ENCODE measurements around the gene HELZ. TPM values are rescaled to one million over a fixed set of nuclear protein-coding genes. Genes with fewer than 3 reads are reported as not detected.

The HELZ gene
- total and polyA plus RNA-seq, 2 donors (not counting 3 experiments of a cell fraction or from before 2014, with no cell fraction given): 8.0 to 47.3 TPM

GRCh38 chr17:67024736-67025135, 220.3 kb downstream of the HELZ start:
- no peak overlapping the region for H3K27ac ChIP-seq (ENCODE audit: insufficient read depth, low read depth, low read length)
- DNase-seq (ENCODE audit: low read depth, low spot score) (no peak), FAIRE-seq (no peak)
- no peaks in the 10 kb centered on the region for H4K20me1 ChIP-seq (replicated peaks; ENCODE audit: control insufficient read depth, extremely low read depth, insufficient read depth, low read length)
- H3K4me2 ChIP-seq (ENCODE audit: insufficient read depth, low read length): no peak overlapping the region
- H3K79me2 ChIP-seq (ENCODE audit: control insufficient read depth, insufficient read depth, low read length): no peaks in the 10 kb centered on the region
- H3K4me1 ChIP-seq (ENCODE audit: control insufficient read depth, extremely low read depth, insufficient read depth, low read length): no peaks in the 10 kb centered on the region
- no peak overlapping the region for H3K9ac ChIP-seq (replicated peaks; ENCODE audit: extremely low read depth, insufficient read depth, low read length)
- intact Hi-C loops (cut with micrococcal nuclease): no loop called here
- POLR2A ChIA-PET: no interaction called here
- H3K9me1 ChIP-seq (replicated peaks; ENCODE audit: control insufficient read depth, extremely low read depth, insufficient read depth, low read length): no peaks in the 10 kb centered on the region
- CTCF ChIA-PET: no interaction called here
- H3K27me3 ChIP-seq (ENCODE audit: control insufficient read depth in 2 of 2, insufficient read depth in 2 of 2, low read length in 2 of 2): no peaks in the 10 kb centered on the region
- no peak for TF ChIP-seq FOS (IDR thresholded peaks at IDR 0.05; ENCODE audit: borderline replicate concordance, insufficient read depth, low read length)
- TF ChIP-seq POLR2AphosphoS5 (IDR thresholded peaks at IDR 0.05; ENCODE audit: insufficient read depth, low read depth, low read length): no peak
- no peak for TF ChIP-seq JUN (IDR thresholded peaks at IDR 0.05; ENCODE audit: borderline replicate concordance, insufficient read depth, insufficient read length, low read depth)
- TF ChIP-seq CTCF (IDR thresholded peaks at IDR 0.05; ENCODE audit: extremely low read depth in 1 of 2, insufficient read depth in 1 of 2, low read depth in 1 of 2, low read length in 2 of 2): no peak
- TF ChIP-seq EZH2 (IDR thresholded peaks at IDR 0.05; ENCODE audit: borderline replicate concordance, low read depth, low read length, severe bottlenecking): no peak
- no peak for TF ChIP-seq MAX (IDR thresholded peaks at IDR 0.05; ENCODE audit: insufficient read depth, insufficient read length)
- no peak for TF ChIP-seq GATA2 (IDR thresholded peaks at IDR 0.05; ENCODE audit: insufficient read depth, insufficient read length, low read depth, low read length)
- TF ChIP-seq POLR2A (IDR thresholded peaks at IDR 0.05; ENCODE audit: low read depth, low read length): no peak
- TF ChIP-seq MYC (IDR thresholded peaks at IDR 0.05; ENCODE audit: low read depth, low read length): no peak
- H3K9me3 ChIP-seq (replicated peaks; ENCODE audit: control insufficient read depth, insufficient read depth, low read length): no peaks in the 10 kb centered on the region
- H3K4me3 ChIP-seq (replicated peaks in 1 of 3; ENCODE audit: insufficient read depth in 1 of 3, low read depth in 1 of 3, low read length in 3 of 3): no peak overlapping the region
- no peak overlapping the region for H2AFZ ChIP-seq (ENCODE audit: low read depth, low read length)
- H3K36me3 ChIP-seq (ENCODE audit: control insufficient read depth in 2 of 2, extremely low read depth in 1 of 2, insufficient read depth in 2 of 2, low read length in 2 of 2): no peaks in the 10 kb centered on the region
- dilution Hi-C loops (cut with MboI; ENCODE audit: extremely low pct_ligation_motif_present, low sequenced_read_pairs): no loop called here
- no TSS peak for BruUV-seq (replicated peaks)
